Testis (tissue), 3 donors: ENCODE measurements around the gene MED12L. TPM values are rescaled to one million over a fixed set of nuclear protein-coding genes. Genes with fewer than 3 reads are reported as not detected.

ENCODE experiments used
- DNase-seq: peaks from one replicate; pipeline ENCODE4 v3.0.0-alpha.2; 2019
- H3K27ac ChIP-seq, 2 donors: fragments of 200-600 bp; sonication (generic); one replicate each; pipeline ENCODE4 v1.5.1; 2019
- H3K27me3 ChIP-seq: fragments of 200-600 bp; sonication (generic); one replicate; pipeline ENCODE4 v1.5.1; 2019
- H3K36me3 ChIP-seq: fragments of 200-600 bp; sonication (generic); one replicate; pipeline ENCODE4 v1.5.1; 2017; ENCODE audit warnings: low read depth; ENCODE audit errors: missing control alignments
- H3K4me1 ChIP-seq: fragments of 200-600 bp; sonication (generic); one replicate; pipeline ENCODE4 v1.5.1; 2019
- H3K4me3 ChIP-seq, 2 donors: fragments of 200-600 bp; sonication (generic); one replicate each; pipeline ENCODE4 v1.5.1; 2017 to 2019
- H3K9me3 ChIP-seq: fragments of 200-600 bp; sonication (generic); one replicate; pipeline ENCODE4 v1.5.1; 2017
- CTCF ChIP-seq, 3 experiments: fragments of 450-650 bp in 2 of 3; fragments of 200-600 bp in 1 of 3; sonication (generic) in 1 of 3; IDR thresholded peaks; one replicate each; pipeline ENCODE4 v1.5.1; 2016 to 2019; ENCODE audit warnings: antibody characterized with exemption in 3 of 3, mild to moderate bottlenecking in 2 of 3, moderate library complexity in 1 of 3
- POLR2A ChIP-seq: fragments of 450-650 bp; IDR thresholded peaks from one replicate; pipeline ENCODE4 v1.6.1; 2017; ENCODE audit warnings: antibody characterized with exemption, mild to moderate bottlenecking, moderate library complexity
- WGBS, 2 donors: methylation state at CpG; one replicate each; pipeline ENCODE4 v1.1.5; 2018; 5-methylcytosine and 5-hydroxymethylcytosine counted together
- intact Hi-C: fragments of 100-400 bp; cut with DNase I; formaldehyde crosslinking; loops from one replicate; pipeline ENCODE4 v1.15.1; 2023; ENCODE audit warnings: low total_unique reads
- polyA plus RNA-seq: library from polyadenylated mRNA; stranded (reverse); fragments of 350-450 nt; fragmentation: Illumina TruSeq; extraction: RNeasy Lipid Tissue Mini Kit (QIAGEN cat#74804); gene quantifications from one replicate; pipeline ENCODE4 v1.2.3, GENCODE V29; 2014; ENCODE audit warnings: low read depth, low replicate concordance; ENCODE audit not compliant: insufficient read depth
- total RNA-seq, 2 donors: library from RNA; depleted of rRNA; stranded (reverse); fragments of >200 nt; gene quantifications; one replicate each; pipeline ENCODE4 v1.2.3, GENCODE V29; 2016

Gene MED12L
- total and polyA plus RNA-seq, 3 donors from 2014 or later, result 10.3 to 18.5 (median 10.4) TPM

- H3K4me3 ChIP-seq, result no peak overlapping the region
- WGBS, 2 donors, result 90 to 91% methylated on average over 3 of the region's 3 CpGs
- intact Hi-C loops, result no loop called here
- no peaks in the 10 kb centered on the region for H3K9me3 ChIP-seq
- H3K36me3 ChIP-seq, result no peaks in the 10 kb centered on the region
- H3K27ac ChIP-seq, result no peak overlapping the region
- H3K27me3 ChIP-seq, result no peaks in the 10 kb centered on the region
- no peak for DNase-seq
- TF ChIP-seq CTCF (IDR thresholded peaks at IDR 0.05) (no peak), POLR2A (no peak)
- H3K4me1 ChIP-seq, result no peaks in the 10 kb centered on the region
Observed at GRCh38 chr3:151209654-151210053, 124.2 kb downstream of the MED12L start.

GRCh38 chr3:151210676-151211381 is 125.4 kb downstream of the MED12L start:
- no peaks in the 10 kb centered on the region for H3K4me1 ChIP-seq
- TF ChIP-seq CTCF (IDR thresholded peaks at IDR 0.05) (no peak), POLR2A (no peak)
- intact Hi-C loops, result no loop called here
- no peaks in the 10 kb centered on the region for H3K36me3 ChIP-seq
- DNase-seq, result no peak
- no peak overlapping the region for H3K4me3 ChIP-seq
- H3K27ac ChIP-seq, result no peak overlapping the region
- WGBS, 2 donors, result 76 to 77% methylated on average over 4 of the region's 4 CpGs
- H3K9me3 ChIP-seq, result no peaks in the 10 kb centered on the region
- H3K27me3 ChIP-seq, result no peaks in the 10 kb centered on the region

GRCh38 chr3:151213151-151213550 is 127.7 kb downstream of the MED12L start:
- Histone ChIP-seq H3K9me3 (no peaks in the 10 kb centered on the region), H3K36me3 (no peaks in the 10 kb centered on the region), H3K4me3 (no peak overlapping the region), H3K27me3 (no peaks in the 10 kb centered on the region), H3K27ac (no peak overlapping the region), H3K4me1 (no peaks in the 10 kb centered on the region)
- 83 to 87% methylated on average over 4 of the region's 4 CpGs for WGBS, 2 donors
- no peak for DNase-seq
- no peak for TF ChIP-seq CTCF (IDR thresholded peaks at IDR 0.05)
- TF ChIP-seq POLR2A, result no peak
- intact Hi-C loops, result no loop called here

GRCh38 chr3:151213881-151214280 is 128.4 kb downstream of the MED12L start:
- WGBS, 2 donors, result 95 to 98% methylated on average over 5 of the region's 5 CpGs
- H3K4me3 ChIP-seq, result no peak overlapping the region
- no peak for DNase-seq
- H3K4me1 ChIP-seq, result no peaks in the 10 kb centered on the region
- H3K9me3 ChIP-seq, result no peaks in the 10 kb centered on the region
- intact Hi-C loops, result no loop called here
- no peaks in the 10 kb centered on the region for H3K27me3 ChIP-seq
- TF ChIP-seq POLR2A, result no peak
- H3K27ac ChIP-seq, result no peak overlapping the region
- no peaks in the 10 kb centered on the region for H3K36me3 ChIP-seq

- no peaks in the 10 kb centered on the region for H3K27me3 ChIP-seq
- H3K36me3 ChIP-seq, result no peaks in the 10 kb centered on the region
- no peak overlapping the region for H3K27ac ChIP-seq
- 82 to 87% methylated on average over 1 of the region's 1 CpG for WGBS, 2 donors
- intact Hi-C loops, result no loop called here
- no peaks in the 10 kb centered on the region for H3K4me1 ChIP-seq
- no peak overlapping the region for H3K4me3 ChIP-seq
- H3K9me3 ChIP-seq, result no peaks in the 10 kb centered on the region
- DNase-seq, result no peak
- TF ChIP-seq POLR2A (no peak), CTCF (IDR thresholded peaks at IDR 0.05) (no peak)
Observed at GRCh38 chr3:151214459-151214858, 129.0 kb downstream of the MED12L start.
